HG02884 (cell line): ENCODE measurements around the gene CTH.
"Not testable (repeated sequence)": the region's sequence is repeated elsewhere in the genome, so short reads cannot be mapped to it uniquely, and the experiment has no call there.

ENCODE experiments used
- ATAC-seq: cut with Tn5 transposase; IDR thresholded peaks from one replicate; pipeline ENCODE4 v1.9.1; 2021; ENCODE audit warnings: mild to moderate bottlenecking, moderate library complexity; ENCODE audit not compliant: unreplicated experiment

Gene CTH

GRCh38 chr1:70405780-70406416 lies 5.2 kb upstream of the CTH start:
- no peak for ATAC-seq

DNA sequence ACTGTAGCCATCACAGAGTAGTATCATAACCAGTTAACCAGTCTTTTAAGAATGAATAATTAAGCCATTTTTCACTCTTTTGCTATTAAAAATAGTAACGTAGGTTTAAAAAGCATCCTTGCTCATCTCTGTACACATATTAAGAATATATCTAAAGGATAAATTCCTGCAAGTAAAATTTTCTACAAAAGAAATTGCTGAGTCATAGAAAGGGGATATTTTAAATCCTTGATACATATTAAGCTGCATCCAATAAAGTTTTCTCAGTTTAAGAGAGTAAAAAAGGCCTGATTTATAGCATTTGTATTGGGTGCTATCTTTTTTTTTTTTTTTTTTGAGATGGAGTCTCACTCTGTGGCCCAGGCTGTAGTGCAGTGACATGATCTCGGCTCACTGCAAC lies 1.9 kb upstream of the CTH start:
- no peak for ATAC-seq

GRCh38 chr1:70411360-70411844 lies 334 bp downstream of the CTH start:
- peak; percentile 0 for ATAC-seq

- ATAC-seq, result no peak
Measured at GRCh38 chr1:70415882-70416281, 4.8 kb downstream of the CTH start.

- ATAC-seq, result not testable (repeated sequence)
Measured at GRCh38 chr1:70418973-70419734, 8.1 kb downstream of the CTH start.

GRCh38 chr1:70420320-70420719 lies 9.3 kb downstream of the CTH start:
- ATAC-seq, result no peak

DNA sequence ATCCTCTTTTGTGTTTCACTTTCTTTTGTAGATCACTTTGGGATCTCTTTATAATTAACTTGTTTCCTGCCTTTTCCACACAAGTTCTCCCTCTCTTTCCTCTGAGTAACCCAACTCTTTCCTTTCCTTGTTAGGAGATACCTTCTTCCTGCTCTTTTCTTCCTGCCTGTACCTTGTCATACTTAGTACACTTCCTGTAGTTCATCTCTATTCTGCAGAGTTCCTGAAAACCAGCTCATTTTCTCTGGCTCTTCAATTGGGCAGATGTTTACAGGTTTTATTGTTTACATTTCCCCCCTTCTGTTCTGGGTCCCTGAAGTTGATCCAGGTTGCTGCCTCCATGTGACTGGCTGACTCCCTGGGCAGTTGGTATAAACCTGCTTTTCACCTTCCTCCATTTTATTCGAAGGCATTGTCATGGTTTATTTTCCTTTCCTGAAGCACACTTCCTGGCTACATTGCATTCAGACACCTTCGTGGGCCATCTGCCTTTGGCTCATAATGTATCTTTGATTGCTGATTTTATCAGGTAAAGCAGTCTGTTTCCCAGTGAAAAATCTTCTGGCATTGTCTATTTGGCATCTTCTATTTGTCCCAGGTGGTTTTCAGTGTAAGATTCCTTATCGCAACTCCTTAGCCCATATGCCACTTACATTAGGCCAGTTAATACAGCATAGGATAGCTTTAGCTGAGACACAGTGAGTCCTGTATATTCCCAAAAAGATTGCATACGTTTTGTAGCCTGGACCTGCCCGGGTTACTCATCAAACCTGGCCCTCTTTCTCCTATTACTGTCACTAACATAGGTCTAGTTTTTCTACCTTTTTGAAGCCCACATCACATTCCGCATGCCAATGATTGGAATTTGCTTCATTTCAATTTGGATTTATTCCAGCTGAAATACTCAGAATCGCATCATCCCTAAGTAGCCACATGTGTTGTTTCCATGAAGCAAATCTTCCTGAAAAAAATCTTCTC lies 15.4 kb downstream of the CTH start:
- no peak for ATAC-seq

- no peak for ATAC-seq
Measured at GRCh38 chr1:70427976-70428375, 16.9 kb downstream of the CTH start.

- no peak for ATAC-seq
Measured at GRCh38 chr1:70429219-70429618, 18.2 kb downstream of the CTH start.

DNA sequence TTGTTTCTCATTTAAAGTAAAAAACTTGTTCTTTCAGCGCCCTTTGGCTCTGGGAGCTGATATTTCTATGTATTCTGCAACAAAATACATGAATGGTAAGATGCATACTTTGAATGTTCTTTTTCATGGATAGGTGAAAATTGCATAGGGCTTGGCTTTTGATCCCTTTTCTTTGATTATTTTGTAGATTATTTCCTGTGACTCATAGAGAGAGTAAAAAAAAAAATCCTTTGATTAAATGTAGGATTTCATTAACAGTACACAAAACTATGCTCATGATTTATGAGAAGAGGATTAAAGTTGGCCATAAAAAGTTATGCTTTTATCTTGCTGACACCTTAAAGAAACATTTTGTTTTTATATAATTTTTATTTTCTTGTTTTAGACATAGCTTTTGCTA lies 18.7 kb downstream of the CTH start:
- ATAC-seq, result no peak

DNA sequence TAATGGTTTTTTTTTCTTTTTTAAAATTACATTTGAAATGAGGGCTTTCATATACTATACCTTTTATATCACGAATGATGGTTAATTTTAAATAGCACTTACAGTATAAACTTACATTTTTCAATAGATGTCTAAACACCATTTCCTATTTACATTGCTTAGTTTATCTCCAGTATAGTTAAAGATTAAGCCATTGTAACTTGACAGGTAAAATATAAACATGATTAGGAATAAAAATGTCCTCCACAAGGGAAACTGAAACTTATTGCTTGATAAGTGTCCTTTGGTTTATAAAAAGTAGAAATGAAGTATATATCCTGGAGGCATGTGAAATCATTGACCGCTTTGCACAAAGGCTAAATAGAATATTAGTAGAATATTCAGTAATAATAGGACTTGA lies 20.2 kb downstream of the CTH start:
- no peak for ATAC-seq

DNA sequence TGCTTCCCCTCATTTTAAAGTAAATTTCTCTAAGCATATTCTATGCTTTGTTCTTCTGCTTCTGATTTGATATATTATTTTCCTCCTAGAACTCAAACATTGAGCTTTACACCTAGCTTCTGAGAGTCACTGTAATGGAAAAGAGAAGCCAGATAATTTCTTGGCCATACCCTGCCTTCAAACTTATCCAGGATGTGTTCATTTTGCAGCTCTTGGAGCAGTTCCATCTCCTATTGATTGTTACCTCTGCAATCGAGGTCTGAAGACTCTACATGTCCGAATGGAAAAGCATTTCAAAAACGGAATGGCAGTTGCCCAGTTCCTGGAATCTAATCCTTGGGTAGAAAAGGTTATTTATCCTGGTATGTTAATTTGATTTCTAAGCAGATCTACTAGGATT lies 20.8 kb downstream of the CTH start:
- ATAC-seq, result no peak

DNA sequence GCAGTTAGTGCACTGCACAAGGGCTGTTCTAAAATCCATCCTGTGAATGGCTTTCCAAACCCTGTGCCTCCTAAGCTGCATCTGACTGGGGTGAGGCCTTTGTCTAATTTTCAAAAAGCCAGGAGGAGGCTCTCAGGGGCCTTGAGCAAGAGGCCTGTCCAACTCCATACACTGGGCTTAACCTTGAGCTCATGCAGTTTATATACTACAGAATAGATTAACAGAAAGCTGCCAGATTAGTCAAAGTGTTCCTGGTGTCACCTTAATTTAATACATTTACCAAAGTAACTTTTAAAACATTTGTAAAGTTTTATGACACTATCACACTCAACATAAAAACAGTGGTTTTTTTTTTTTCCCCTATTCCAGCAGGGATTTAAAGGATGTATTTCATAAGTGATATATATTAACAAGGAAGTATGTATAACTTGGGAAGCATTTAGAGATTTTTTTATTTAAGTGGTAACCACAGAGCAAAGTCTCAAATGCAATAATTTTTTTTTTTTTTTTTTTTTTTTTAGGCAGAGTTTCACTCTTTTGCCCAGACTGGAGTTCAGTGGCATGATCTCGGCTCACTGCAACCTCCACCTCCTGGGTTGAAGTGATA lies 23.3 kb downstream of the CTH start:
- ATAC-seq, result no peak

GRCh38 chr1:70436622-70437251 lies 25.7 kb downstream of the CTH start:
- no peak for ATAC-seq

DNA sequence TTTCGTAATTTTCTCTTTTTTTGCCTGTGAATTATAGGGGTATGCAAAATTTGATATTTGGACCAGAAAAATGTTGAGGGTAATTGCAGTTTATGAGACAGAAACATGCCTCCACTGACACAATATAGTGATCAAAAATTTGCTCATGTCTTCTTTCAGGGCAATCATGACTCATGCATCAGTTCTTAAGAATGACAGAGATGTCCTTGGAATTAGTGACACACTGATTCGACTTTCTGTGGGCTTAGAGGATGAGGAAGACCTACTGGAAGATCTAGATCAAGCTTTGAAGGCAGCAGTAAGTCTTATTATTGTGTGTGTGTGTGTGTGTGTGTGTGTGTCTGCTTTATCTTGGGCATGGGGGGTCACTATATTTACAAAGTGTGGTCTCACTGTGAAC lies 27.5 kb downstream of the CTH start:
- ATAC-seq, result no peak

DNA sequence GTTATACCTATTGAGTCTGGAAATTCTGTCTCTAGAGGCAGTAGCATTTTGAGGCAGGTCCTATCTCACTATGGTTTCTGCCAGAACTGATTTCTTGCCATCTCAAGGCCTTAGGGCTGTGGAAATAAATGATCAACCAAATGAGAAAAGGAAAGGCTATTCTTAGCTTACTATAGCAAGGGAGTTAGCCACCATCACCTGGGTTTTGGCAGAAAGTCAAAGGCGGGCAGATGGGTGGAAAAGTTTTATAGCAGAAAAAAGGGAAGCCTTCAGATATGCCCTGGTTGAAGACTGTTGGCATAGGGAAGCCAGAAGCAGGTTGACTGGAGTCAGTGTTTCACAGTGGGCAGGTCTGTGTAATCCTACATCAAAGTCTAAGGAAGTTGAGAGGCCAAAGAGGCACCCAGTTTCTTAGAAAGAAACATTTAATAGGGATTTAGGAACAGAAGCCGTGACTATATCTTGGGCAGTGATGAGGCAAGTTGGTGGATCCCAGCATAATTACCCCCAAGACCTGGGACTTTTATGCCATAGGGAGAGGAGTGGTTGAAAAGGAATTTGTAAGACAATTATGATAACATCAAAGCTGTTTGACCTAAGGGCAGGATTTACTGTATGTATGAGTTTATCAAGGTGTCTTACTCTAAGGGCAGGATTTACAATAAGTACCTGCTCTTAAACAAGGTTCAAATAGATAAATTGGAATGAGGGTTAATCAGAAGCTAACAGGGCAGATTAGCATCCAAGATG lies 29.7 kb downstream of the CTH start:
- ATAC-seq, result no peak

- ATAC-seq, result no peak
Measured at GRCh38 chr1:70441392-70442035, 30.4 kb downstream of the CTH start.

DNA sequence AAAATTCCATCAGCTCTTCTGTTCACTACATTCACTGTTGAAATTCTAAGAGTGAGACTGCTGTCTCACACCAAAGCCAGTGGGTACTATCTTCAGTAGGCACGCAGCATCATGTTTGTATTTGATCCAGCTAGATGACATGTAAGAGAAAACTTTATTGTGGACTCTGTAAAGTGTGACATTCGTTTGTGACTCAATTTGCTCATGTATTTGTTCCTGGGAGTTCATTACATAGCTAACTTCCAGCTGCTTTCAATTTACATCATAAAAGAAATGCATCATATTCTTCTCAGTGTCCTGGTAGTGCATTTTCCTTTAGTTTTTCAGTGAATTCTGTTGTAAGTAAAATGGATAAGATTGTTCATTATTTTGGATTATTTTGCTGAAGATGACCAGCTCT lies 31.4 kb downstream of the CTH start:
- ATAC-seq, result no peak

- no peak for ATAC-seq
Measured at GRCh38 chr1:70443739-70444138, 32.7 kb downstream of the CTH start.
